ENCODE data around the gene HS3ST3A1. TPM values are rescaled to one million over a fixed set of nuclear protein-coding genes. Genes with fewer than 3 reads are reported as not detected.

Gene HS3ST3A1
- total RNA-seq, 5 donors from 2014 or later (not counting 1 experiment from before 2014, with no cell fraction given), result 1.0 to 2.4 TPM; not detected in 3

DNA sequence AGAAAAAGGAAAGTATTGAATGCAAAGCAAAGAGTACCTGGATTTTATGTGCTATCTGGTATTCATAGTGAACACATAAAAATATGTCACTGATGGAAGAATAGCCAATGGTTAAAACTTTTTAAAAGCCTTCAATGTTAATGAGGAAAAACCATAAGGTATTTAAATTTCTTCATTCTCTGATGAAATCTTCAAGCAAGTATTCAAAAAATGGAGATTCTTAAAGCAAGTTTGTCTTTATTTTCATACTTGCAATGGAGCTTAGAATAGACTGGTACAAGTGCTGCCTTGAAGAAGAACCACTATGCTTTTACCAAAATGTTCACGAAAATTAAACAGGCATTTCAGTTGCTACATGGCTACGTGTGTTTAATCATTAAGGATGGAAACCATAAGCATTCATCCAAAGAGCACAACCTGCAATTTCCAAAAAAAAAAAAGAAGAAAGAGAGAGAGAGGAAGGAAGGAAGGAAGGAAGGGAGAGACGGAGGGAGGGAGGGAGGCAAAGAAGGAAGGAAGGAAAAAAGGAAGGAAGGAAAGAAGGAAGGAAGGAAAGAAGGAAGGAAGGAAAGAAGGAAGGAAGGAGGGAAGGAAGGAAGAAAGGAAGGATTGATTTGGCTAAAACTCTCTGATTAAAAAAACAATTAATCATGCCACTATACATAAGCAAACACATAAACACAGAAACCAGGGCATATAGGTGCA lies 17.6 kb downstream of the HS3ST3A1 start:
- Mint-ChIP-seq H3K27me3 (peaks cover 10 to 15% of the 10 kb centered on the region in 2 donors), H3K4me1 (peaks cover 0 to 2% (median 0%) of the 10 kb centered on the region in 3 donors), H3K36me3 (no peaks in the 10 kb centered on the region), H3K27ac (no peak overlapping the region), H3K4me3 (no peak overlapping the region), H3K9me3 (no peaks in the 10 kb centered on the region)
- POLR2A ChIA-PET, result no interaction called here
- CTCF ChIA-PET, result interaction anchor here in 1 of 2 donors (0.7 kb wide), 1 partner anchor 10 kb away, joined by 5 read pairs; no protein-coding TSS in a partner anchor
- Histone ChIP-seq H3K4me3 (ENCODE audit: control insufficient read depth in 1 of 2, extremely low read depth in 1 of 2, low read length in 1 of 2) (no peak overlapping the region), H3K27me3 (replicated peaks in 1 of 2; ENCODE audit: control insufficient read depth in 2 of 2, extremely low read depth in 1 of 2, insufficient read depth in 2 of 2, low read length in 1 of 2) (no peaks in the 10 kb centered on the region), H3K27ac (ENCODE audit: low read length) (no peak overlapping the region), H3K9me3 (no peaks in the 10 kb centered on the region), H3K4me1 (ENCODE audit: control insufficient read depth in 1 of 2, extremely low read depth in 1 of 2, insufficient read depth in 2 of 2, low read length in 2 of 2) (no peaks in the 10 kb centered on the region), H3K36me3 (ENCODE audit: control insufficient read depth in 2 of 2, extremely low read depth in 1 of 2, insufficient read depth in 1 of 2, low read length in 1 of 2) (no peaks in the 10 kb centered on the region)
- 67% methylated on average over 1 of the region's 3 CpGs for WGBS (ENCODE audit: insufficient coverage)
- no peak for DNase-seq
- no peak for ATAC-seq (replicated peaks in 1 of 4)

DNA sequence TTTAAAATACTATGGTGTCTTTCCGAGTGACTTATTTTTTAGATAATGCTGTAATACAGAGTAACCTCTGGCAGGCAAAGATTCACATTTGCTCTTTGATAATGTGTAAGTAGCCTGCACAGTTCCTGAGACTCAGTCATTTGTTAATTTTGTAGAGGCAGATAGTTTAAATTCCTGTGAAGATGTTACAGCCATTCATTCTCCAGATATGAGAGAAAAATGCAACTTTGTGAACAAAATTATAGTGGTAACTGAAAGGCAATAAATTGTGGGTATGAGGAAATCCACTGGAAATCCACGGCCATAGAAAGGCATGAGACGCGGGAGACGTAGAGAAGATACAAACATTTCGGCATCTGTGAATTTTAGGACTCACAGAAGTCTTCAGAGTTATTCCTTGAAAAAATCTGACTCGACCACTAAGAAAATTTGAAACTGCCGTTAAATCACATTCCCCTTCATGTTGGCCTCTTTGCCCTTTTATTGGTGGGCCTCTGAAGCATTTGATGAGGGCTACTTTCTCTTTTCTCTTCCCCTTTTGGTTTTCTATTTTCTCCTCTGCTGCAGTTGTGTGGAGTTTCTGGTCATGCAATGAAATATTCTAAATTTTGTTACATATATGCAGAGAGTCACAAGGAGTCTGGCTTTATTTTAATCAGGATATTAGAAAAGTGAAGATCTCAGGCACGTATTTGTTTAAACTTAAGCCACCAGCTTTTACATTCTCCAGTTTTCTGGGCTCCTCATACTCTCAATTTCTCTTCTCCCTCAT lies 18.8 kb downstream of the HS3ST3A1 start:
- peaks cover 10 to 15% of the 10 kb centered on the region in 2 donors for H3K27me3 Mint-ChIP-seq
- ChIA-PET POLR2A (no interaction called here), CTCF (no interaction called here)
- Histone ChIP-seq H3K4me1 (ENCODE audit: control insufficient read depth in 1 of 2, extremely low read depth in 1 of 2, insufficient read depth in 2 of 2, low read length in 2 of 2) (no peaks in the 10 kb centered on the region), H3K27ac (ENCODE audit: low read length) (no peak overlapping the region), H3K36me3 (ENCODE audit: control insufficient read depth in 2 of 2, extremely low read depth in 1 of 2, insufficient read depth in 1 of 2, low read length in 1 of 2) (no peaks in the 10 kb centered on the region), H3K27me3 (replicated peaks in 1 of 2; ENCODE audit: control insufficient read depth in 2 of 2, extremely low read depth in 1 of 2, insufficient read depth in 2 of 2, low read length in 1 of 2) (no peaks in the 10 kb centered on the region), H3K9me3 (no peaks in the 10 kb centered on the region), H3K4me3 (ENCODE audit: control insufficient read depth in 1 of 2, extremely low read depth in 1 of 2, low read length in 1 of 2) (no peak overlapping the region)
- no peak overlapping the region for H3K27ac Mint-ChIP-seq
- H3K36me3 Mint-ChIP-seq, result no peaks in the 10 kb centered on the region
- H3K9me3 Mint-ChIP-seq, result no peaks in the 10 kb centered on the region
- H3K4me1 Mint-ChIP-seq, result peaks cover 0 to 2% (median 0%) of the 10 kb centered on the region in 3 donors
- H3K4me3 Mint-ChIP-seq, result no peak overlapping the region
- WGBS (ENCODE audit: insufficient coverage), result 90% methylated on average over 2 of the region's 9 CpGs
- DNase-seq (no peak), ATAC-seq (replicated peaks in 1 of 4) (no peak)

GRCh38 chr17:13581925-13582324 lies 19.8 kb downstream of the HS3ST3A1 start:
- ATAC-seq (replicated peaks in 1 of 4) (no peak), DNase-seq (no peak)
- ChIA-PET CTCF (interaction anchor here in 1 of 2 donors (0.6 kb wide), 1 partner anchor 1262 kb away, joined by 3 read pairs; no protein-coding TSS in a partner anchor), POLR2A (interaction anchor here in 1 of 2 donors (0.7 kb wide), 1 partner anchor 13 kb away, joined by 11 read pairs; no protein-coding TSS in a partner anchor)
- no peaks in the 10 kb centered on the region for H3K36me3 ChIP-seq (ENCODE audit: control insufficient read depth in 2 of 2, extremely low read depth in 1 of 2, insufficient read depth in 1 of 2, low read length in 1 of 2)
- H3K9me3 Mint-ChIP-seq, result peaks cover 0 to 4% (median under 1%) of the 10 kb centered on the region in 3 donors
- no peak overlapping the region for H3K4me3 Mint-ChIP-seq
- H3K9me3 ChIP-seq, result no peaks in the 10 kb centered on the region
- H3K4me1 Mint-ChIP-seq, result peaks cover 0 to 2% (median 0%) of the 10 kb centered on the region in 3 donors
- H3K27ac ChIP-seq (ENCODE audit: low read length), result no peak overlapping the region
- WGBS (ENCODE audit: insufficient coverage), result no CpG with 5 or more reads among the region's 3 CpGs
- H3K36me3 Mint-ChIP-seq, result no peaks in the 10 kb centered on the region
- peaks cover 14 to 15% of the 10 kb centered on the region in 2 donors for H3K27me3 Mint-ChIP-seq
- no peaks in the 10 kb centered on the region for H3K4me1 ChIP-seq (ENCODE audit: control insufficient read depth in 1 of 2, extremely low read depth in 1 of 2, insufficient read depth in 2 of 2, low read length in 2 of 2)
- H3K27me3 ChIP-seq (replicated peaks in 1 of 2; ENCODE audit: control insufficient read depth in 2 of 2, extremely low read depth in 1 of 2, insufficient read depth in 2 of 2, low read length in 1 of 2), result no peaks in the 10 kb centered on the region
- no peak overlapping the region for H3K27ac Mint-ChIP-seq
- no peak overlapping the region for H3K4me3 ChIP-seq (ENCODE audit: control insufficient read depth in 1 of 2, extremely low read depth in 1 of 2, low read length in 1 of 2)

DNA sequence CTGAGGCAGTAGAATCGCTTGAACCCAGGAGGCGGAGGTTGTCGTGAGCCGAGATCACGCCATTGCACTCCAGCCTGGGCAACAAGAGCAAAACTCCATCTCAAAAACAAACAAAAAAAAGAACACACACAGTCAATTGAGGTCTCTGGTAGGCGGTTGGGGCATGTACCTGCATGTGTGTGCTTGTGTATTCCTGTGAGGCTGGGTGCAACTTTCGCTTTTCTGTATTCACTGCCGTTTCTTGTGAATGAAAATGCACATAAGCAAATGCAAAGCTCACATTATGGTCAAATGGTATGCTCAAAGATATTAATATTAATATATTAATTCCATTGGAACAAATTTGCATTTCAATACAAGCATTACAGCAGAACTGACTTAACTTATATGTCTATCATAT lies 20.9 kb downstream of the HS3ST3A1 start:
- Mint-ChIP-seq H3K4me1 (peaks cover 0 to 2% (median 0%) of the 10 kb centered on the region in 3 donors), H3K27me3 (peaks cover 11 to 19% of the 10 kb centered on the region in 2 donors), H3K4me3 (no peak overlapping the region), H3K27ac (no peak overlapping the region), H3K9me3 (peaks cover 6 to 10% (median 8%) of the 10 kb centered on the region in 3 donors), H3K36me3 (no peaks in the 10 kb centered on the region)
- no peak overlapping the region for H3K4me3 ChIP-seq (ENCODE audit: control insufficient read depth in 1 of 2, extremely low read depth in 1 of 2, low read length in 1 of 2)
- ChIA-PET POLR2A (no interaction called here), CTCF (no interaction called here)
- H3K9me3 ChIP-seq, result no peaks in the 10 kb centered on the region
- H3K4me1 ChIP-seq (ENCODE audit: control insufficient read depth in 1 of 2, extremely low read depth in 1 of 2, insufficient read depth in 2 of 2, low read length in 2 of 2), result no peaks in the 10 kb centered on the region
- no CpG with 5 or more reads among the region's 8 CpGs for WGBS (ENCODE audit: insufficient coverage)
- H3K27me3 ChIP-seq (replicated peaks in 1 of 2; ENCODE audit: control insufficient read depth in 2 of 2, extremely low read depth in 1 of 2, insufficient read depth in 2 of 2, low read length in 1 of 2), result no peaks in the 10 kb centered on the region
- H3K27ac ChIP-seq (ENCODE audit: low read length), result no peak overlapping the region
- ATAC-seq (replicated peaks in 1 of 4), result no peak
- H3K36me3 ChIP-seq (ENCODE audit: control insufficient read depth in 2 of 2, extremely low read depth in 1 of 2, insufficient read depth in 1 of 2, low read length in 1 of 2), result no peaks in the 10 kb centered on the region
- no peak for DNase-seq

GRCh38 chr17:13576661-13577526 lies 24.8 kb downstream of the HS3ST3A1 start:
- Mint-ChIP-seq H3K4me3 (no peak overlapping the region), H3K27me3 (peaks cover 33 to 37% of the 10 kb centered on the region in 2 donors), H3K27ac (no peak overlapping the region), H3K36me3 (no peaks in the 10 kb centered on the region), H3K9me3 (peaks cover 6 to 10% (median 8%) of the 10 kb centered on the region in 3 donors), H3K4me1 (no peaks in the 10 kb centered on the region)
- Histone ChIP-seq H3K27ac (ENCODE audit: low read length) (no peak overlapping the region), H3K36me3 (ENCODE audit: control insufficient read depth in 2 of 2, extremely low read depth in 1 of 2, insufficient read depth in 1 of 2, low read length in 1 of 2) (no peaks in the 10 kb centered on the region), H3K4me3 (ENCODE audit: control insufficient read depth in 1 of 2, extremely low read depth in 1 of 2, low read length in 1 of 2) (no peak overlapping the region), H3K27me3 (replicated peaks in 1 of 2; ENCODE audit: control insufficient read depth in 2 of 2, extremely low read depth in 1 of 2, insufficient read depth in 2 of 2, low read length in 1 of 2) (peaks cover 0 to 5% of the 10 kb centered on the region in 2 experiments), H3K9me3 (no peaks in the 10 kb centered on the region), H3K4me1 (ENCODE audit: control insufficient read depth in 1 of 2, extremely low read depth in 1 of 2, insufficient read depth in 2 of 2, low read length in 2 of 2) (no peaks in the 10 kb centered on the region)
- ChIA-PET CTCF (interaction anchor here in 1 of 2 donors (0.5 kb wide), 1 partner anchor 12 kb away, joined by 3 read pairs; no protein-coding TSS in a partner anchor), POLR2A (no interaction called here)
- DNase-seq (no peak), ATAC-seq (replicated peaks in 1 of 4) (no peak)
- no CpG with 5 or more reads among the region's 3 CpGs for WGBS (ENCODE audit: insufficient coverage)

- Mint-ChIP-seq H3K4me3 (no peak overlapping the region), H3K36me3 (no peaks in the 10 kb centered on the region), H3K27ac (no peak overlapping the region), H3K4me1 (no peaks in the 10 kb centered on the region), H3K27me3 (peaks cover 39 to 41% of the 10 kb centered on the region in 2 donors), H3K9me3 (peaks cover 6 to 10% (median 8%) of the 10 kb centered on the region in 3 donors)
- ChIA-PET POLR2A (no interaction called here), CTCF (interaction anchor here in 1 of 2 donors (0.5 kb wide), 1 partner anchor 13 kb away, joined by 3 read pairs; no protein-coding TSS in a partner anchor)
- Histone ChIP-seq H3K9me3 (no peaks in the 10 kb centered on the region), H3K27me3 (replicated peaks in 1 of 2; ENCODE audit: control insufficient read depth in 2 of 2, extremely low read depth in 1 of 2, insufficient read depth in 2 of 2, low read length in 1 of 2) (peaks cover 0 to 5% of the 10 kb centered on the region in 2 experiments), H3K36me3 (ENCODE audit: control insufficient read depth in 2 of 2, extremely low read depth in 1 of 2, insufficient read depth in 1 of 2, low read length in 1 of 2) (no peaks in the 10 kb centered on the region), H3K4me3 (ENCODE audit: control insufficient read depth in 1 of 2, extremely low read depth in 1 of 2, low read length in 1 of 2) (no peak overlapping the region), H3K27ac (ENCODE audit: low read length) (no peak overlapping the region), H3K4me1 (ENCODE audit: control insufficient read depth in 1 of 2, extremely low read depth in 1 of 2, insufficient read depth in 2 of 2, low read length in 2 of 2) (no peaks in the 10 kb centered on the region)
- ATAC-seq (replicated peaks in 1 of 4) (no peak), DNase-seq (no peak)
- WGBS (ENCODE audit: insufficient coverage), result 74% methylated on average over 5 of the region's 6 CpGs
Measured at GRCh38 chr17:13575922-13576419, 25.8 kb downstream of the HS3ST3A1 start.
